ENCODE measurements around the gene BABAM2.

DNA sequence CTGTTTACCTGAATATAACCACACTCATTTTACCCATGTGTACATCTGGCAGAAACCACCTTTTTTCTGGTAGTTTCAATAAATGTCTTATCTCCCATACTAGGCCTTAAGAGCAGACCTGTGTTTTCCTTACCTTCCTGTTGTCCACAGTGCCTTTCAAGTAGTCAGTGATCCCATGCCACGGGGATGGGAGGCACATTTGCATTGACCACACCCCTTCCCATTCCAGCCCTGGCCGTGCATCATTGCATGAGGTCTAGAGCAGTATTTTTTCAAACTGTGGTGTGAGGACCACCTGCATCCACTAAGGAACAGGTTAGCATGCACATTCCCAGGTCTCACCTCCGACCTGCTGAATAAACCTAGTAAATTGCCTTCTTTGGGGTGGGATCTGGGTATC, 337.0 kb downstream of the BABAM2 start:
- TF ChIP-seq EZH2phosphoT487 (conservative IDR thresholded peaks at IDR 0.05; ENCODE audit: low read length): no peak
- TF ChIP-seq, protein P1, sequence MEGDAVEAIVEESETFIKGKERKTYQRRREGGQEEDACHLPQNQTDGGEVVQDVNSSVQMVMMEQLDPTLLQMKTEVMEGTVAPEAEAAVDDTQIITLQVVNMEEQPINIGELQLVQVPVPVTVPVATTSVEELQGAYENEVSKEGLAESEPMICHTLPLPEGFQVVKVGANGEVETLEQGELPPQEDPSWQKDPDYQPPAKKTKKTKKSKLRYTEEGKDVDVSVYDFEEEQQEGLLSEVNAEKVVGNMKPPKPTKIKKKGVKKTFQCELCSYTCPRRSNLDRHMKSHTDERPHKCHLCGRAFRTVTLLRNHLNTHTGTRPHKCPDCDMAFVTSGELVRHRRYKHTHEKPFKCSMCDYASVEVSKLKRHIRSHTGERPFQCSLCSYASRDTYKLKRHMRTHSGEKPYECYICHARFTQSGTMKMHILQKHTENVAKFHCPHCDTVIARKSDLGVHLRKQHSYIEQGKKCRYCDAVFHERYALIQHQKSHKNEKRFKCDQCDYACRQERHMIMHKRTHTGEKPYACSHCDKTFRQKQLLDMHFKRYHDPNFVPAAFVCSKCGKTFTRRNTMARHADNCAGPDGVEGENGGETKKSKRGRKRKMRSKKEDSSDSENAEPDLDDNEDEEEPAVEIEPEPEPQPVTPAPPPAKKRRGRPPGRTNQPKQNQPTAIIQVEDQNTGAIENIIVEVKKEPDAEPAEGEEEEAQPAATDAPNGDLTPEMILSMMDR (IDR thresholded peaks at IDR 0.05; ENCODE audit: insufficient read depth, low read length, poor library complexity, severe bottlenecking): no peak

Data from SU-DHL-6 (cell line).